GM18873 (cell line): Measurements from ENCODE around the gene SLC51B.
"Not testable (repeated sequence)": the region's sequence is repeated elsewhere in the genome, so short reads cannot be mapped to it uniquely, and the experiment has no call there.

Source experiments
- ATAC-seq: cut with Tn5 transposase; IDR thresholded peaks from one replicate; pipeline ENCODE4 v1.9.1; 2021; ENCODE audit warnings: mild to moderate bottlenecking, moderate library complexity, moderate number of reproducible peaks; ENCODE audit not compliant: unreplicated experiment, low FRiP score

Gene SLC51B

DNA sequence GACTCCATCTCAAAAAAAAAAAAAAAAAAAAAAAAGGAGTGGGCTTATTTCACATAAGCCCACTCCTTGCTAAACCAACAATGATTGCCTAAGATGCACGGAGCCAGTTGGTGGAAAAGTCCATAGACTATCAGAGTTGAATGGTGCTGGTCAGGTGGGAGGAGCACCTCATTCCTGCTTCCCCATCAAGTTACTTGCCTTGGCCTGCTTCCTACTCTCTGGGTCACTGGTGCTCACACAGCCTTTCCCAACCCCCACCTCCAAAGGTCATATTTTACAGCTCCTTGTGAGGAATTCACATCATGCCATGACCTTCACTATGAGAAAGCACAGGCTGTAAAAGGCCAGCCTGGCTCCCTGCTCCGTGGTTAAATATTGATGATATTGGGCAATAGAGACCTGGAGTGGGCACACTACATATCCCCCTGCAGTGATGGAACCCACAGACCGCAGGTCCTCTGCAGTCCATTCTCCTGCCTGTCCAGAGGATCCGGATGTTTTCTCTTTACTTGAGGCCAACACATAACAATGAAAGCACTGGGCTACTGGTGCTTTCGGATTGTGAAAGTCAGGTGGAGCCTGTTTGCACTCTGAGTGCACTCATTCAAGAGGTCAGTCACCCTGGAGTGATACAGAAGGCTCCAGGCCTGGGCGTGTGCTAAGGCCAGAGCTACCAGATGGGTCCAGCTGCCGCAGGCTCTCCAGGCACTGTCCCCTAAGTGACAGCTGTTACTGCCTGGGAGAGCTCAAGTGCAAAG is at the start of gene SLC51B:
TSS of gene SLC51B (plus strand) at position 664 of the 758 bp plus-strand sequence. CDS start 4,618 bp downstream, outside the sequence.
- no peak for ATAC-seq

DNA sequence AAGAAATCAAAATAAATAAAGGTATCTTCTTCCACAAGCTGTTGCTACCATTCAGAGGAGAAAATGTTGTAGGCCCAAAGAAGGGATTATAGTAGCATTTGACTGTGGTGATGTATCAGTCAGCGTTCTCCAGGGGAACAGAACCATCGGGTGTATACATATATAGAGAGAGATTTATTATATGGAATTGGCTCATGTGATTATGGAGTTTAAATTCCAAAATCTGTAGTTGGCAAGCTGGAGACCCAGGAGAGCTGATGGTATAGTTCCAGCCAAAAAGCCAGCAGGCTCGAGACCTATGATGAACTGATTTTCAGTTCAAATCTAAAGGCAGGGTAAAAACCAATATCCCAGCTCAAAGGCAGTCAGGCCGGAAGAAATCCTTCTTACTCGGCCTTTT is 48.1 kb upstream of the SLC51B start:
- no peak for ATAC-seq

DNA sequence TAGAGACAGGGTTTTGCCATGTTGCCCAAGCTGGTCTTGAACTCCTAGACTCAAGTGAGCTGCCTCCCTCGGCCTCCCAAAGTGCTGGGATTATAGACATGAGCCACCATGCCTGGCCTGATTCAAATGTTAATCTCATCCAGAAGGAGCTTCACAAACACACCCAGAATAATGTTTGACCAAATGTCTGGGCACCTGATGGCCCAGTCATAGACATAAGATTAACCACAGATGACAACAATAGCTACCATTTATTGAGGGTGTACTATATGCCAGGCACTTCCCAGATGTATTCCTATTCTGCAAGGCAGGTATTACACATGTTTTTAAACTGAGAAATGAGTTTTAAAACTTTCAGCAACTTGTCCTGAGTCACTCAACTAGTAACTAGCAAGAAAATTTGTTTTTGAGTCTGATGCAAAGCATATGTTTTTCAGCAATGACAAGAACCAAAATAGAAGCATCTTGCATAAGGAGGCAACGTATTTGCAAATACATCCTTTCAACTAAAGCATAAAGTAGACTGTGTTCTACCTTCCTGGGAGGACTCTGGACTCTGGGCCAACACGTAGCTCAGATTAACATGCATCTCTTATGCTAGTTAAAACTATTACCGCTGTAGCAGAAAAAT is 47.3 kb upstream of the SLC51B start:
- ATAC-seq: no peak

DNA sequence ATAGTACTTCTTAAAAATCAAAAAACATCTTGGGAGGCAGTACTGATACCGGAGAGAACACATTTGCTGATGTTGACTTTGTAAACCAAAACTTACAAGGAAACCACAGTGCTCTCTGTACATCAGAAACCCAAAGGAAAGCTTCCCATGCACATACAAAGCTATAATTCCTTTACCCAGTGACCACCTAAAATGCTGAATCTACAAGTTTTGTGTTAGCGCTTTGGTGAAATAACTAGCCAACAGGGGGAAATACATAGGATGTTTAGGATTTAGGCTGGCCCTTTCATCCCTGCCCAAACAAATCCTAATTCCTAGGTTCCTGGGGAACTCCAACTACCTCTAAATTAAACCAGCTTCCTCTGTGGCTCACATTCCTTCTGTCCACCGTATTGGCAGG is 40.2 kb upstream of the SLC51B start:
- no peak for ATAC-seq

DNA sequence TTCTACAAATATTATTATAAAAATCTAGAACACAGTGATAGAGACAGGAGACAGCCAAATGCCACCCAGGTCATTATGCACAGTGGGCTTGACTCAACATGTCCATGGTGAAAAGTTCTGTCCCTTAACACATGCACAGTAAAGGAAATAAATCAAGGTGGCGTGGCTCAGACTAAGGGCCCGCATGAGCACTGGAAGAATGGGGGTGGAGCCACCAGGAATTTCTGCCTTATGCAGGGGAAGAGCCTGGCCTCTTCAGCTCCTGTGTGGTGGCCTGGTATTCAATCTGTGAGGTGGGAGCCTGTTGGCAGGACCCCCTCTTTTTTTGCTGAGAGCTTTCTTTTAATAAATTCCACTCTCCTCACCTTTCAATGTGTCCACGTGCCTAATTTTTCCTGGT is 38.3 kb upstream of the SLC51B start:
- ATAC-seq: no peak

DNA sequence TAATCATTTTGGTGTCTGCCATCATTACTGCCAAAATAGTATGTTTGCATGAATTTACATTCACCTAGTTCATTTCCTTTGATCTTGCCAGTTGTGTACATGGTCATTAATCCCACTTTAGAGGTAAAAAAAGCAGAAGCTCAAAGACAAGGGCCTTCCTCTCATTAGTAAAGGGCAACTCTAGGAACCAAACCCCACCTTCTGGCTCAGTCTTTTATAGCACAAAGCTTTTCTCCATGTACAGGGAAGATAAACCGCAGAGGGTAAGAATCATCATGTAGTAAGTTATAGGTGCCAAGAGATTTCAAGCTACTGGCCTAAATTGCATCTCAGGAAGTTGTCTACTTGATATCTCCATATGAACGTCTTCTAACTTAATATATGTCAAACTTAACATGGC is 36.2 kb upstream of the SLC51B start:
- no peak for ATAC-seq

DNA sequence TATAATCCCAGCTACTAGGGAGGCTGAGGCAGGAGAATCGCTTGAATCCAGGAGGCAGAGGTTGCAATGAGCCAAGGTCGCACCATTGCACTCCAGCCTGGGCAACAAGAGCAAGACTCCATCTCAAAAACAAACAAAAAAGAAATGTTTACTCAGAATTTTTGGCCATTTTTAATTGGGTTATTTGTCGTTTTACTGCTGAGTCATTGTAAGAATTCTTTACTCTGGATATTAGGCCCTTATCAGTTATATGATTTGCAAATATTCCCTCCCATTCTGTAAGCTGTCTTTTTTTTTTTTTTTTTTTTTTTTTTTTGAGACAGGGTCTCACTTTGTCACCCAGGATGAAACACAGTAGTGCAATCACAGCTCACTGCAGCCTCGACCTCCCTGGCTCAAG is 34.0 kb upstream of the SLC51B start:
- not testable (repeated sequence) for ATAC-seq

DNA sequence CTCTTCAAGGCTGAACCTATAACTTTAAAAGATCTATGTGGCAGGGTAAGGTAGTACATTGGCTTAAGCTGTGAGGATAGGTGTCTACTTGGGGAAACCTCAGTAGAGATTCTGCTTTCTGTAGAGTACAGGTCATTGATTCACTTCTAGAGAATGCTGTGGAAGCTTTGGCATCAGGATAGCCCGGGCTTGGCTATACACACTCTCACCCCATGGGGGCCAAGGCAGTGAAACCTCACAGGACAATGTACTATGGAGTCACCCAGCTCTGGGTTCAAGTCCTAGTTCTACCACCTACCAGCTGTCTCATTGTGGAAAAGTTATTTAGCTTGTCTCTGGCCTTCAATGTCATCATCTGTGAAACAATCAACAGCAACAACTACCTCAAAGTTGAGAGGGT is 24.8 kb upstream of the SLC51B start:
- ATAC-seq: no peak

DNA sequence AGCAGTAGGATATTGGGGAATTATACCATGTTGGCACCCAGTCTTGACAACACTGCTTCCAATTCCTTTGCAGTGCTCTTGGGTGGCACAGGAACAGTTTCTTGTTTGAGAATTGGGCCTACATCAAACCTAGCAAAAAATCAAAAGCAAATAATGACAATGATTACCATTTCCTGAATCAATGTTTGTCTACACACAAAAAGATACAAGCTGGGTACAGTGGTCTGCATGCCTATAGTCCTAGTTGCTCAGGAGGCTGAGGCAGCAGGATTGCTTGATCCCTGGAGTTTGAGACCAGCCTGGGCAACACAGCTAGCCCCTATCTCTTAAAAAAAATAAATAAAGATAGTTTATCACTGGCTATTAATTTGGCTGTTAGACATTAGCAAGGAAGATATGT is 23.7 kb upstream of the SLC51B start:
- no peak for ATAC-seq

DNA sequence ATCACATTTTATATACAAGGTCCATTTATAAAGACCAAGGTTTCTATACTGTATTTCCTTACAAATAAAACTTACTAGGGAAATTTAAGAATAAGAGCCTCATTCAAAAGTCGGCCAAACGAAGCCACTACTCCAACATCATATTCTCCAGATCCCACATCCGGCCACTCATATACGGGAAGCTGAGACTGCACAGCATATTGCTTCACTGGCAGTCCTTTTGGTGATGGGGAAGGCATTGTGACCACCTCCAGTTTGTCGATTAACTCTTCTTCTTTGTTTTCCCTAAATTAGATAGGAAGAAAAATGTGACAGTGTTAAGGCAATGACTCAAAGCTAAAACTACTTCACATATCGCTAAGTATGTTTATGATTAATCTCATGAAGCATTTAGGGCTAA is 18.4 kb upstream of the SLC51B start:
- no peak for ATAC-seq

DNA sequence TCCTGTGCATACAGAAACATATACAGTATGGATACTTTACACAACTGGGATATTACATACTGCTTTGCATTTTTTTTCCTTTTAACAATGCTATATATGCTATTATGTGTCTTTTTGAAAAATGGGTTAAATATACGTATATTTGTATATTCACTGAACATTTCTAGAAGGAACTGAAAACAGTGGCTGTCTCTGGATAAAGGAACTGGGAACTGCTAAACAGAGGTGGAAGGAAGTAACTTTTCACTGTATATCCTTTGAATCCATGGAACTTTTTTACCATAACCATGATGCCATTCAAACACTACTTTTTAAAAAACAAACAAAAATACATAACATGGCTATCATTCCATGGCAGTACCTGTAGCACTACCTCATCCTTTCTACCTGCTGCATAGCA is 17.6 kb upstream of the SLC51B start:
- no peak for ATAC-seq

DNA sequence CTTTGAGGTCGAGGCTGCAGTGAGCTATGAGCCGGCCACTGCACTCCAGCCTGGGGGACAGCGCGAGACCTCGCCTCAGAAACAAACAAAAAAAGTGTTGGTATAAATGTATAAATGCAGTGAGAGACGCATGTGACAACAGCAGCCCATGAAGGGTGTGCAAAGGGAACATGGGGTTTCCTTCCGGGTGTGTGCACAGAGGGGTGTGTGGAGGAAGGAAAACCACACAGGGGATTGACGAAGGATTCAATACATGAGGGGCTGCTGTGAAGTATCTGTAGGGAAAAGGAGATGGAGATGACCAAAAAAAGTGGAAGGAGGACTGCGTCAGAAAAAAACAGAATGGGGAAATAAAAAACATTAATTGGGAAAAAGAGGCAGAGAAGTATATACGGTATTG is 16.8 kb upstream of the SLC51B start:
- no peak for ATAC-seq

DNA sequence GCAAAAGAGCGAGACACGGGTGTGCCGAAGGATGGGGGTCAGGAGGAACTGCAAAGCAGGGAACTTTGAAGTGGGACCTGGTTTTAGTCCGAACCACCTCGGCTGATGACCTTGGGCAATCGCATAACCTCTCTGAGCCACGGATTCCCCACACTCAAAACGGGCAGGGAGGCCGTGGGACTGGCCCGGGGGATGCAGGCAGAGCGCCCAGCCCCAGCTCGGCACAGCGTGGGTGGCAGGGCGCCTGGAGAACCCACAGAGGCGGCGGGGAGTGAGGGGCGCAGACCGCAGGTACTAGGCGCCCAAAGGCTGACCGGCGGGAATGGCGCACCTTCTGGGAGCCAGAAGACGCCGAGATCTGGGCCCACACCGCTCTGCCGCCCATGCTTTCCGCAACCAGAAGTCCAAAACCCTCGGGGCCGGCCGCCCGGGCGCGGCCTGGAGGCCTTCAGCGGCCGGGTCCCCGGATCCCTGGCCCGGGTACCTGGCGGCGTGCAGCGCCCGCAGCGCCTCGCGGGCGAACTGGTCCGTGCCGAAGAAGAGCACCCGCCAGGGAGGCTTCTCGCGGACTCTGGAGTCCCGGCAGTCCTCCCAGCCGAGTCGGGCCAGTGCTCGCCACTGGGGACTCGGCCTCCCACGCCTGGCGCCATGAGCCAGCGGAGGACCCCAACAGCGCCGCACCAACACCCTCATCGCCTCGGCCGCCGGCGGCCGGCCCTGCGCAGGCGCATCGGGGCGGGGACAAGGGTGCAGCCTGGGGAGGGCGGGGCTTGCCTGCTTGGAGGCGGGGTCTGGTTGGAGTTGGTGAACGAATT is 16.1 kb upstream of the SLC51B start, which contains the start of gene MTFMT:
TSS of gene MTFMT (minus strand) at position 719 of the 815 bp plus-strand sequence. CDS start at position 693, 26 bp downstream.
- ATAC-seq: no peak

DNA sequence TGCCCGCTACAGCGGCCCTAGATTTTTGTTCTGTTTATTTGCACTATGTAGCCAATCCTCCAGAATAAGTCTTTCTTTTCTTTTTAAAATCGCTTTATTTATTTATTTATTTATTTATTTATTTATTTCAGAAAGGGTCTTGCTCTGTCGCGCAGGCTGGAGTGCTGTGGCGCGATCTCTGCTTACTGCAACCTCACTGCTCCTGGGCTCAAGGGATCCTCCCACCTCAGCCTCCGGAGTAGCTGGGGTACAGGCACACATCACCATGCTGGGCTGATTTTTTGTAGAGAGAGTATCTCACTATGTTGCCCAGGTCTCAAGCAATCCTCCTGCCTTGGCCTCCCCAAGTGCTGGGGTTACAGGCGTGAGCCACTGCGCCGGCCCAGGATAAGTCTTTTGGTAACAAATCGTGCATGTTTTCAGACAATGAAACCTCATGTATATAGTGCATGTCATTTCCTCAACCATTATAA is 15.4 kb upstream of the SLC51B start:
- no peak for ATAC-seq

DNA sequence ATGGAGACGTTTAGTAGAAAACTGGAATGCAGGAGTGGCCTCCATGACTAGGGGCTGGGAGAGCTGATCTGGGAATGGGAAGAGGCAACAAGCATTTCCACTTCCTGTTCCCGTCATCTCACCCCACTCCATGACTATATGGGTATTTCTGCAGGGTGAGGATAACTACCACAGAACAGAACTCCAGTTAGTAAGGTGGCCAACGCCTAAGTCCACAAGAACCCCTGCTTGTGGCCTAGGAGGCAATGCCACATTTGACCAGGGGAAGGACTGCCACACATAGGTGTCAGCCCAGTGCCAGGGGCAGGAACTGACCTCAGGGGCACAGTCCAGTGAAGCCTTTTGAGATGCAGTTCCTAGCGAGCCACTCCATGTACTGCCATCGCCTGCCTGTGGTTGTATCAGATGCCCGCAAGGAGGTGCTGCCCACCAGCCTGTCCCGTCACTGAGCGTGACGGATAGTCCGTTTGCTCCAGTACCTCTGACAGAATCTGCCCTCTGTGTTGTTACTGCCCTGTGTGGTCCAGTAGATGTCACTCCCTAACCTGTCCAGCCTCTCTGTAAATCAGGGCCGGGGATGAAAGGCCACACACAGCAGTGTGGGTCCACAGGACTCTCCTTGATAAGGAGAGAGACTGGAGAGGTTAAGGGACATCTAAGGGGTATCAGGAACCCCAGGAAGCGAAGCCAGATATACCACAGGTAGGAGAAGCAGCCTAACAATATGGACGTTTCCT is 12.2 kb upstream of the SLC51B start:
- ATAC-seq: no peak

DNA sequence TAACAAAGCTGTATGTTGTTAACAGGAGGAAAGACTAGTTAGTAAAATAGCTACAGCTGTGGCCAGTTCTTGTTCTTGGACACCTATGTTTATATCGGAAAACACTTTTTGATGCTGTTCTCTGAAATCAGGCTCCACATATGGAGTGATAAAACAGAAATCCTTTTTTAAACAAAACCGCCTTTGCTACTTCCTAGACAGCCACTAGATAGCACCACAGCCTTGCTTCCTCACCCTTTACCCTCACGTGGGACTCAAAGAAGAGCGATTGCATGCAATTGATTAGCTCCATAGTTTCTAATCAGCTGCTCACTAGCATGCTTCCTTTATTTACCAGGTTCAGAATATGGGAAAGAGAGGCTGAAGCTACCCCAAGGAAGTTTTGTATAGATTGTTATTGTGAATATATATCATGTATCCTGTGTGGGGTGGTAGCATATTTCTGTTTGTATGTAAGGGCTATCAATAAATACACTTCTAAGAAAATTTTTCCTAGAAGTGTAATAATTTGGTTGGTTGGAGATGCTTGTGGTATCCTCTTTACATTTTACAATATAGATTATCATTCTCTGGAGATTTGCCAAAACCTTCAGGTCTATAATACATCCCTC is 11.4 kb upstream of the SLC51B start:
- ATAC-seq: no peak

DNA sequence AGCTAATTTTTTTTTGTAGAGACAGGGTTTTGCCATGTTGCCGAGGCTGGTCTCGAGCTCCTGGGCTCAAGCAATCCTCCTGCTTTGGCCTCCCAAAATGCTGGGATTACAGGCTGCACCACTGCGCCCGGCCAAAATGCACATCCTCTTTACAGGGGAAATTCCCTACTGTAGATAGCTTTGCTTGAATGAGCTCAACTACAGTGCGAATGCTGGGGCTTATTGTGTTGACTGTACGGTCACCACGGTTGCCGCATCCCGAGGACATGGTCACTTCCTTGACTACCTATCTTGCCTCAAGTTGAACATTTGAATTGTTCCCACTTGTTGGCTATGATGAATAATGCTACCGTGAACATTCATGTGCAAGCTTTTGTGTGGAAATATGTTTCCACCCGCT is 10.5 kb upstream of the SLC51B start:
- no peak for ATAC-seq

DNA sequence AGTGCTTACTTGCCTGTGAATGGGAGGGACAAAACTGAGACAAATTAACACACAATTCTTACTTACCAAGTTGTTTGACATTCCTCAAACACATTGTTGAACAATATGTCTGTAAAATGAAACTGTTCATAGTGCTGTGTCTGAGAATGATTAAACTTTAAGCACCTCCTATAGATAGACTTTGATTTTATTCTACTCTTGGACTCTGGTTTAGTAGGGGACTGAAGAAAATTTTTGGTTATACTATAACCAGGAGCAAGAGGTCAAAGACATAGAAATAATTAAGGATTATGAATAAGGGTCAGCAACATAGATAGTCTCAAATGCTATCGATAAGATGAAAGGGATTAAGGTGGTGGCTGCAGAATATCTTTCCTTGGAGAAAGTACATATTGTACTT is 7.9 kb upstream of the SLC51B start:
- no peak for ATAC-seq

DNA sequence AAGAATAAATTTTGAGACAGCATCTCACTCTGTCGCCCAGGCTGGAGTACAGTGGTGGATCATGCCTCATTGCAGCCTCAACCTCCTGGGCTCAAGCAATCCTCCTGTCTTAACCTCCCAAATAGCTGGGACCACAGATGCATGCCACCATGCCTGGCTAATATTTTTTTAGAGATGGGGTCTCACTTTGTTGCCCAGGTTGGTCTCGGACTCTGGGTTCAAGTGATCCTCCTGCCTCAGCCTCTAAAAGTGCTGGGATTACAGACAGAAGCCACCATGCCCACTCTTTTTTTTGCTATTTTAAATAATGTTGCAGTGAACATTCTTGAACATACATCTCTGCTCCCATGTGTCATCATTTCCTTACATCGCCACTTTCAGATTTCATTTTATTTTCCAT is 6.8 kb upstream of the SLC51B start:
- no peak for ATAC-seq

DNA sequence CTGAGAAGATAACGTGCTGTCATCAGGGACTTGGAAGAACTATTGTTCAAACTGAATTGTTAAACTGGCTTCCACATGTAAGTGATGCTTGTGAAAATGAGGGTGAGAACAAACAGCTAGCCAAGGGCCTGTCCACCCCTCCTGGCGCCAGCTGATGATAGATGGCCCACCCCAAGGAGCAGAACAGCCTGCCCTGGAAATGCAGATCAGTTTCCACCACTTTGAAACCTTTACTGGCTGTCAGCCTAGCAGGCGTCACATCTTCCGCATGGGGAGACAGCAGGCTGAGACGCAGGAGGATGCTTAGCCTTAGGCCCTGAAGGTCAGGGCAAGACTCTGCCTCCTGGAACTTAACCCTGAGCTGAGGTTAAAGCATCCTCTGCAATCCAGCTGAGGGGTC is 6.4 kb upstream of the SLC51B start:
- no peak for ATAC-seq
